HCT116 (cell line): ENCODE results near the gene CCRL2. TPM values are rescaled to one million over a fixed set of nuclear protein-coding genes. Genes with fewer than 3 reads are reported as not detected.

Experiments
- ATAC-seq: fragments of 200-7000 bp; cut with Tn5 transposase; 2 replicates; pipeline ENCODE4 v1.9.1; 2020; ENCODE audit warnings: mild to moderate bottlenecking, moderate library complexity
- BruUV-seq: library from RNA; stranded (reverse); fragments of 400-500 nt; replicated peaks from 2 replicates; lab custom pipeline; 2021; lab: Mats Ljungman, UMichigan
- CTCF ChIA-PET: fragments of 300-600 bp; sonication (Branson Sonifier 250); formaldehyde crosslinking; loops from one replicate; lab custom pipeline; 2021; ENCODE audit warnings: antibody characterized with exemption; lab: Charles Lee
- POLR2A ChIA-PET: fragments of 300-600, 350-600 bp; sonication (Branson Sonifier 250); formaldehyde crosslinking; loops from one replicate; lab custom pipeline; 2021; ENCODE audit warnings: antibody characterized with exemption; lab: Charles Lee
- RAD21 ChIA-PET, 2 experiments: fragments of 300-600 bp; sonication (Branson Sonifier 250); formaldehyde crosslinking; loops; one replicate each; lab custom pipeline; 2023; ENCODE audit warnings: low total read pairs in 2 of 2; ENCODE audit not compliant: uncharacterized antibody in 2 of 2, unreplicated experiment in 2 of 2, low non-redundant PET in 1 of 2; lab: Charles Lee
- DNase-seq: peaks from one replicate; pipeline ENCODE4 v3.0.0-alpha.2; 2010; ENCODE audit warnings: low read depth, low spot score
- H2AFZ ChIP-seq: fragments of 200-600 bp; shearing (Covaris generic), sonication (generic); 2 replicates; pipeline ENCODE4 v1.6.1; 2017; ENCODE audit warnings: low read depth, mixed run types, mixed read lengths, antibody characterized with exemption, low read length; ENCODE audit not compliant: poor library complexity, severe bottlenecking
- H3K27ac ChIP-seq: 2 replicates; pipeline ENCODE4 v1.5.1; 2012; ENCODE audit warnings: low read depth, low read length
- H3K27me3 ChIP-seq: fragments of 200-600 bp; sonication (generic); 2 replicates; pipeline ENCODE4 v1.6.1; 2016; ENCODE audit warnings: mixed run types, low read length, mixed read lengths; ENCODE audit not compliant: insufficient read depth
- H3K36me3 ChIP-seq, 2 experiments: fragments of 200-500 bp in 1 of 2; fragments of 200-600 bp in 1 of 2; sonication (Bioruptor generic) in 1 of 2; sonication (generic) in 1 of 2; 2 replicates each; pipeline versions ENCODE4 v1.5.1 to v1.6.1; 2014 to 2016; ENCODE audit warnings: low read length in 2 of 2, inconsistent platforms in 1 of 2, mixed read lengths in 1 of 2, mixed run types in 1 of 2; ENCODE audit not compliant: insufficient read depth in 2 of 2, control insufficient read depth in 1 of 2
- H3K4me1 ChIP-seq, 2 experiments: fragments of 200-600 bp in 1 of 2; sonication (generic) in 1 of 2; 2 replicates each; pipeline versions ENCODE4 v1.5.1 to v1.6.1; 2012 to 2017; ENCODE audit warnings: low read length in 2 of 2, inconsistent platforms in 1 of 2, mild to moderate bottlenecking in 1 of 2, mixed read lengths in 1 of 2, mixed run types in 1 of 2, moderate library complexity in 1 of 2; ENCODE audit not compliant: insufficient read depth in 2 of 2, control insufficient read depth in 1 of 2
- H3K4me2 ChIP-seq: fragments of 200-600 bp; sonication (generic); 2 replicates; pipeline ENCODE4 v1.6.1; 2017; ENCODE audit warnings: mixed run types, low read length, mixed read lengths
- H3K4me3 ChIP-seq, 2 experiments: fragments of 200-600 bp in 1 of 2; sonication (generic) in 1 of 2; replicated peaks in 1 of 2; 2 replicates each; pipeline ENCODE4 v1.5.1; 2011 to 2016; ENCODE audit warnings: low read length in 2 of 2, control low read depth in 1 of 2, low read depth in 1 of 2, mild to moderate bottlenecking in 1 of 2, mixed read lengths in 1 of 2, mixed run types in 1 of 2
- H3K79me2 ChIP-seq: fragments of 200-600 bp; sonication (generic); 2 replicates; pipeline ENCODE4 v1.6.1; 2017; ENCODE audit warnings: mild to moderate bottlenecking, mixed run types, low read length, moderate library complexity, mixed read lengths; ENCODE audit not compliant: insufficient read depth
- H3K9ac ChIP-seq: fragments of 200-600 bp; sonication (generic); 2 replicates; pipeline ENCODE4 v1.6.1; 2016; ENCODE audit warnings: low read length, mixed read lengths
- H3K9me2 ChIP-seq: fragments of 200-600 bp; sonication (generic), shearing (Covaris generic); 2 replicates; pipeline ENCODE4 v1.6.1; 2017; ENCODE audit warnings: mixed run types, mild to moderate bottlenecking, moderate library complexity; ENCODE audit not compliant: insufficient read depth
- H3K9me3 ChIP-seq, 2 experiments: fragments of 200-500 bp in 1 of 2; fragments of 200-600 bp in 1 of 2; sonication (Bioruptor generic) in 1 of 2; sonication (generic) in 1 of 2; 2 replicates each; pipeline ENCODE4 v1.6.1; 2014 to 2017; ENCODE audit warnings: low read length in 2 of 2, mixed read lengths in 2 of 2, inconsistent platforms in 1 of 2, low read depth in 1 of 2, mild to moderate bottlenecking in 1 of 2, mixed run types in 1 of 2, moderate library complexity in 1 of 2; ENCODE audit not compliant: control insufficient read depth in 1 of 2, insufficient read depth in 1 of 2
- H4K20me1 ChIP-seq: fragments of 200-600 bp; sonication (generic), shearing (Covaris generic); 2 replicates; pipeline ENCODE4 v1.6.1; 2017; ENCODE audit warnings: mixed run types, mild to moderate bottlenecking, moderate library complexity; ENCODE audit not compliant: insufficient read depth
- CBX3 ChIP-seq: IDR thresholded peaks from 2 replicates; pipeline ENCODE4 v1.6.1; 2012; ENCODE audit warnings: low read depth
- CTCF ChIP-seq, 3 experiments: fragments of 200-600 bp in 1 of 3; sonication (generic) in 1 of 3; IDR thresholded peaks in 2 of 3; conservative IDR thresholded peaks in 1 of 3; 2 replicates each; pipeline ENCODE4 v1.5.1; 2012 to 2017; ENCODE audit warnings: low read depth in 2 of 3, low read length in 2 of 3, antibody characterized with exemption in 1 of 3, borderline replicate concordance in 1 of 3, control low read depth in 1 of 3, mild to moderate bottlenecking in 1 of 3, mixed read lengths in 1 of 3, mixed run types in 1 of 3, moderate library complexity in 1 of 3; ENCODE audit not compliant: insufficient read depth in 1 of 3
- EGR1 ChIP-seq: IDR thresholded peaks from 2 replicates; pipeline ENCODE4 v1.6.1; 2012; ENCODE audit warnings: low read depth
- ELF1 ChIP-seq: IDR thresholded peaks from 2 replicates; pipeline ENCODE4 v1.6.1; 2012; ENCODE audit warnings: low read depth, borderline replicate concordance
- EZH2 ChIP-seq: fragments of 200-600 bp; sonication (generic); IDR thresholded peaks from 2 replicates; pipeline ENCODE4 v1.6.1; 2017; ENCODE audit warnings: antibody characterized with exemption, mixed run types
- FOSL1 ChIP-seq: IDR thresholded peaks from 2 replicates; pipeline ENCODE4 v1.6.1; 2012; ENCODE audit warnings: low read depth
- JUND ChIP-seq: IDR thresholded peaks from 2 replicates; pipeline ENCODE4 v1.6.1; 2012
- MAX ChIP-seq: IDR thresholded peaks from 2 replicates; pipeline ENCODE4 v1.6.1; 2012
- POLR2AphosphoS5 ChIP-seq: IDR thresholded peaks from 2 replicates; pipeline ENCODE4 v1.6.1; 2011; ENCODE audit warnings: mild to moderate bottlenecking, low read depth, low read length, moderate library complexity
- REST ChIP-seq: IDR thresholded peaks from 2 replicates; pipeline ENCODE4 v1.6.1; 2012; ENCODE audit warnings: low read depth
- SIN3A ChIP-seq: IDR thresholded peaks from 2 replicates; pipeline ENCODE4 v1.6.1; 2012; ENCODE audit warnings: low read depth
- SP1 ChIP-seq: IDR thresholded peaks from 2 replicates; pipeline ENCODE4 v1.6.1; 2012; ENCODE audit warnings: low read depth
- TCF7L2 ChIP-seq: IDR thresholded peaks from 2 replicates; pipeline ENCODE4 v1.7.0; 2011; ENCODE audit warnings: borderline replicate concordance, inconsistent platforms; ENCODE audit not compliant: insufficient read depth, insufficient read length; ENCODE audit errors: extremely low read depth
- ZBTB33 ChIP-seq: IDR thresholded peaks from 2 replicates; pipeline ENCODE4 v1.6.1; 2011; ENCODE audit warnings: mild to moderate bottlenecking, low read length, moderate library complexity; ENCODE audit not compliant: insufficient replicate concordance; ENCODE audit errors: extremely low read depth
- ZFX ChIP-seq: fragments of 450-650 bp; IDR thresholded peaks from 2 replicates; pipeline ENCODE4 v1.6.1; 2017
- intact Hi-C: fragments of 100-400 bp; cut with micrococcal nuclease; formaldehyde crosslinking; loops from 2 replicates; pipeline ENCODE4 v1.10.0; 2022
- total RNA-seq: library from RNA; stranded (reverse); gene quantifications from one replicate; pipeline ENCODE4 v1.2.1, GENCODE V29; 2021; ENCODE audit not compliant: unreplicated experiment

The CCRL2 gene
- total RNA-seq, 1 experiment from 2014 or later: not detected

- intact Hi-C loops: no loop called here
- Histone ChIP-seq H3K9me3 (no peaks in the 10 kb centered on the region), H3K9me2 (no peaks in the 10 kb centered on the region)
- TF ChIP-seq FOSL1 (no peak), SP1 (no peak), EZH2 (no peak), MAX (no peak), TCF7L2 (no peak), CTCF (IDR thresholded peaks at IDR 0.05 in 2 of 3, conservative IDR thresholded peaks at IDR 0.05 in 1 of 3; ENCODE audit: borderline replicate concordance in 1 of 3, insufficient read depth in 1 of 3, low read depth in 2 of 3, low read length in 2 of 3) (no peak), ZFX (no peak), POLR2AphosphoS5 (no peak), CBX3 (no peak), REST (no peak), JUND (no peak), EGR1 (no peak), SIN3A (no peak), ELF1 (no peak), ZBTB33 (no peak)
- TF ChIP-seq, all 23 proteins: peak for 0
- Histone ChIP-seq H3K27me3 (no peaks in the 10 kb centered on the region), H3K36me3 (no peaks in the 10 kb centered on the region), H3K4me3 (no peak overlapping the region), H3K9ac (no peak overlapping the region), H3K4me2 (no peak overlapping the region), H3K79me2 (no peaks in the 10 kb centered on the region), H3K27ac (no peak overlapping the region), H2AFZ (no peak overlapping the region), H3K4me1 (peaks cover 0 to 10% of the 10 kb centered on the region in 2 experiments; a peak in 2 of 4 replicates), H4K20me1 (no peaks in the 10 kb centered on the region)
- ATAC-seq (no peak), DNase-seq (no peak)
- ChIA-PET RAD21 (no interaction called here), POLR2A (no interaction called here), CTCF (interaction anchor here (0.7 to 1.5 kb wide), 5 partner anchors 11 to 444 kb away, joined by 3 read pairs; partner anchors contain the start of gene CCR5)
- BruUV-seq: no TSS peak
Measured at GRCh38 chr3:46383211-46383950, 23.7 kb upstream of the CCRL2 start.
